ENCODE measurements around the gene NANOS2.

NANOS2 gene

GRCh38 chr19:45913874-45914830, at the start of gene NANOS2:
Gene NANOS2 (minus strand): TSS chr19:45914778. CDS start chr19:45914693, 85 bp downstream.
- peak; percentile 61 for DNase-seq (ENCODE audit: low spot score)

- no peak for DNase-seq (ENCODE audit: low spot score)
These were observed 47.4 kb upstream of the NANOS2 start for GRCh38 chr19:45962021-45962420.

GRCh38 chr19:45960595-45961235, 46.1 kb upstream of the NANOS2 start:
- DNase-seq (ENCODE audit: low spot score) = no peak

GRCh38 chr19:45959517-45960025, 45.0 kb upstream of the NANOS2 start:
- DNase-seq (ENCODE audit: low spot score) = no peak

- no peak for DNase-seq (ENCODE audit: low spot score)
These were observed 44.4 kb upstream of the NANOS2 start for GRCh38 chr19:45958769-45959516.

- DNase-seq (ENCODE audit: low spot score) = no peak
These were observed 43.7 kb upstream of the NANOS2 start for GRCh38 chr19:45958320-45958719.

GRCh38 chr19:45955905-45956608, 41.5 kb upstream of the NANOS2 start:
- no peak for DNase-seq (ENCODE audit: low spot score)

GRCh38 chr19:45954156-45954555, 39.6 kb upstream of the NANOS2 start:
- DNase-seq (ENCODE audit: low spot score) = no peak

- no peak for DNase-seq (ENCODE audit: low spot score)
These were observed 39.1 kb upstream of the NANOS2 start for GRCh38 chr19:45953676-45954075.

GRCh38 chr19:45952686-45953505, 38.3 kb upstream of the NANOS2 start:
- DNase-seq (ENCODE audit: low spot score) = peak; percentile 73

- DNase-seq (ENCODE audit: low spot score) = no peak
These were observed 37.7 kb upstream of the NANOS2 start for GRCh38 chr19:45952341-45952685.

GRCh38 chr19:45947926-45948325, 33.3 kb upstream of the NANOS2 start:
- DNase-seq (ENCODE audit: low spot score) = no peak

- no peak for DNase-seq (ENCODE audit: low spot score)
These were observed 25.9 kb upstream of the NANOS2 start for GRCh38 chr19:45940515-45940805.

GRCh38 chr19:45939792-45940514, 25.4 kb upstream of the NANOS2 start:
- no peak for DNase-seq (ENCODE audit: low spot score)

GRCh38 chr19:45938733-45939319, 24.2 kb upstream of the NANOS2 start:
- DNase-seq (ENCODE audit: low spot score) = no peak

GRCh38 chr19:45935267-45935666, 20.7 kb upstream of the NANOS2 start:
- no peak for DNase-seq (ENCODE audit: low spot score)

GRCh38 chr19:45934551-45935230, 20.1 kb upstream of the NANOS2 start:
- no peak for DNase-seq (ENCODE audit: low spot score)

- no peak for DNase-seq (ENCODE audit: low spot score)
These were observed 19.2 kb upstream of the NANOS2 start for GRCh38 chr19:45933759-45934158.

- DNase-seq (ENCODE audit: low spot score) = no peak
These were observed 16.5 kb upstream of the NANOS2 start for GRCh38 chr19:45931055-45931454.
